ENCODE results near the gene MICAL2. TPM values are rescaled to one million over a fixed set of nuclear protein-coding genes. Genes with fewer than 3 reads are reported as not detected.
A peak's percentile ranks its signal among the peaks of the same experiment; 100 is the strongest.

The MICAL2 gene
- total RNA-seq, 1 experiment from 2014 or later: 59.8 TPM

DNA sequence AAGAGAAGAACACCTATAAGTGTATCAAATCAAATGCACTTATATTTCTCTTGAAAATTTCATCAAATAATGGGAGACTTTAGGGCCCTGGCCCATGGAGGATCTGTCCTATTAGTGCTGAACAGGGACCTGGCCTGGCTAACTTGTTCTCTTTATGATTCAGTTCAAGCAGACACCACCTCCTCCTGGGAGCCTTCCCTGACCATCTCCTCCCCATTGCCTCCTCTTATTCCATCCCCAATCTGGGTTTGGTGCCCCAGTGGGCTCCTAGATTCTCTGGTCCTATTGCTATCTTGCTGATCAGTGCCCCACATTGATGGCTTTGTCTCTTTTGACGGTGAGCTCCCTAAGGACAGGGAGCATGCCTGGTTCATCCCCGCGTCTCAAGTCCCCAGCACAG, 60.1 kb downstream of the MICAL2 start:
- peaks cover 11% of the 10 kb centered on the region for H3K36me3 ChIP-seq
- peaks cover 88% of the 10 kb centered on the region for H3K4me1 ChIP-seq (replicated peaks)
- no peak overlapping the region for H3K4me3 ChIP-seq
- H3K27ac ChIP-seq: peak overlapping the region; percentile 94
- DNase-seq (ENCODE audit: low read depth in 1 of 2, low spot score in 2 of 2): no peak
- H3K27me3 ChIP-seq (replicated peaks): no peaks in the 10 kb centered on the region
- H3K9me3 ChIP-seq (replicated peaks): no peaks in the 10 kb centered on the region

DNA sequence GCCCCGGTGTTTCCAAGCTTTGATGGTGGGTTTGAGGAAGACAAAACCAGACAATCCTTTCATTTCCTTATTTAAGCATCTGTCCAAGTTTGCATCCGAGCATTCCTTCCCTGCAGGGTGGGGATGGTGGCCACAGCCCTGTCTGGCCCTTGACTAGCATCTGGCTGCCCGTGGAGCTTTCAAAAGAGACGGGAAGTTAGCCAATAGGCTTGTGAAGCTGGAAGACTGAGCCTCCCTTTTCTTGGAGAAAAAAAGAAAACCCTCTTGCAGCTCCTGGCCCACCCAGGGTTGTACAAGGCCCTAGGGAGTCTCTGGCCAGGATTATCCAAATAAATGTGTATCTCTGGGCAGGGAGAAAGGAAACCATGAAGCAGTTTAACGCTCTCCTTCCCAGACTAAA, 60.6 kb downstream of the MICAL2 start:
- Histone ChIP-seq H3K4me1 (replicated peaks) (peaks cover 92% of the 10 kb centered on the region), H3K27ac (peak overlapping the region; percentile 94), H3K36me3 (peaks cover 11% of the 10 kb centered on the region), H3K27me3 (replicated peaks) (no peaks in the 10 kb centered on the region), H3K4me3 (no peak overlapping the region), H3K9me3 (replicated peaks) (no peaks in the 10 kb centered on the region)
- DNase-seq (ENCODE audit: low read depth in 1 of 2, low spot score in 2 of 2): peak; percentile 95

DNA sequence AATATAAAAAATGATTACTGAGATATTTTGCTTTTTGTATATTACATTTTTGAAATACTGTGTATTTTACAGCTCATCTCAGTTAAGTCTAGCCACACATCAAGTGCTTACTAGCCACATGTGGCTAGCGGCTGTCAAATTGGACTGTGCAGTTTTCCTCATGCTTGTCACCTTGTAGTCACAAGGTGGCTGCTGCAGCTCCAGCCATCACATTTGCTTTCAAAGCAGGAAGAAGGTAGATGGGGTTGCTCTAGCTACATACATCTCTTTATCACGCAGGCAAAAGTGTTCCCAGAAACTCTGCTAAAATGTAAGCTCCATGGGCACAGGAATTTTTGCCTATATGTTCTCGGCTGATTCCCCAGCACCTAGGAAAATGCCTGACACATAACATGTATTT, 61.5 kb downstream of the MICAL2 start:
- Histone ChIP-seq H3K4me1 (replicated peaks) (peaks cover 93% of the 10 kb centered on the region), H3K36me3 (peaks cover 6% of the 10 kb centered on the region), H3K27me3 (replicated peaks) (no peaks in the 10 kb centered on the region), H3K9me3 (replicated peaks) (no peaks in the 10 kb centered on the region), H3K4me3 (no peak overlapping the region), H3K27ac (peak overlapping the region; percentile 40)
- no peak for DNase-seq (ENCODE audit: low read depth in 1 of 2, low spot score in 2 of 2)

DNA sequence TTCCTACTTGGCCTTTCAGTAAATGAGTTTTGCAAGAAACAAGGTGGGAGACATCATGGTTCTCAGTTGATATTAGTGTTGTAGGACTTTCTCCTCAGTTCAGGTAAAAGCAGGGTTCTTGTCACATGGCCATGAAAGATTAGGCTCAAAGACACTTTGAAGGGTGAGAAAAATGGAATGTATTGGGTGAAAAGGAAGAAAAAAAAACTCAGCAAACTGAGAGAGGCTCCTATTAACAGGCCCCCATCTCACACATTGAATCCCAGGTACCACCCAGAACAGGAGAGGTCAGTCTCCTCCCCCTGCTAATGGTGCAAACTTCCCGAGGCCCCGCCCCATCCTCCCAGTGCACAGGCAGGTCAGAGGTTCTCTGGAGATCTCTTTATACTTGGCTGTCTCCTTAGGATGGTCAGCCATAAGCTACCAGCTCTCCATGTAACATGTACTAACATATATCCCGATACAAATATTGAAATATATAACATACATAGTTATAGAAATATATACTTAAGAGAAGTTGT, 62.2 kb downstream of the MICAL2 start:
- Histone ChIP-seq H3K36me3 (peaks cover 6% of the 10 kb centered on the region), H3K27me3 (replicated peaks) (no peaks in the 10 kb centered on the region), H3K27ac (peak overlapping the region; percentile 40; the same call in 1 of the 2 replicates), H3K9me3 (replicated peaks) (no peaks in the 10 kb centered on the region), H3K4me1 (replicated peaks) (peaks cover 93% of the 10 kb centered on the region), H3K4me3 (no peak overlapping the region)
- DNase-seq (ENCODE audit: low read depth in 1 of 2, low spot score in 2 of 2): no peak

DNA sequence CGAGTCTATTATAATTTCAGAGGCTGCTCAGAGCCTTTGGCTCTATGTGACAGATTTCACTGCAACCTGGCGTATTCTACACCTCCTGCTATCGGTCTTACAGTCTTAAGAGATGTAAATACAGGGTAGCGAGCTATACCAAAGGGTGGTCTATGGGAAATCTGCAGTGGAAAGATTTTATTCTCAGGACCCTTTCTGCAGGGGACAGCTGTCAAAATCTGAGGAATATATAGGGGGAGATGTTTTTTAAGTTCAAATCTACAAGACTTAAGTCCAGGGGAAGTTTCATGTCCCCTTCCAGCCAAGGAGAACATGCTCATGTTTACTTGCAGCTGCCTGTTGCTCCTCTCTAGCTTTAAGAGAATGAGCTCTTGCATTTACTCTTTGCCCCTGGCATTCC, 62.7 kb downstream of the MICAL2 start:
- Histone ChIP-seq H3K4me1 (replicated peaks) (peaks cover 93% of the 10 kb centered on the region), H3K9me3 (replicated peaks) (no peaks in the 10 kb centered on the region), H3K4me3 (no peak overlapping the region), H3K27me3 (replicated peaks) (no peaks in the 10 kb centered on the region), H3K27ac (peak overlapping the region; percentile 34), H3K36me3 (peaks cover 4% of the 10 kb centered on the region)
- no peak for DNase-seq (ENCODE audit: low read depth in 1 of 2, low spot score in 2 of 2)

DNA sequence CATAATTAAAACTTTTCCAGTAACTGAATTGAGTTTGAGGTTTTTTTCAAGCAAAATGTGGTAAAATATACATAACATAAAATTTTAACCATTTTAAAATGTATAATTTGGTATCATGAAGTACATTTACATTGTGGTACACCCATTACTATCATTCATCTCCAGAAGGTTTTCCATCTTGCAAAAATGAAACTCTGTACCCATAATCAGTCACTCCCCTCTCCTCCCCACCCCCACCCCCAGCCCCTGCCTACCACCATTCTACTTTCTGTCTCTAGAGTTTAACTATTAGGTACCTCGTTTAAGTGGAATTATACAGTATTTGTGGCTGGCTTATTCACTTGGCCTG, 63.7 kb downstream of the MICAL2 start:
- H3K4me1 ChIP-seq (replicated peaks): peaks cover 86% of the 10 kb centered on the region
- no peaks in the 10 kb centered on the region for H3K27me3 ChIP-seq (replicated peaks)
- no peak overlapping the region for H3K4me3 ChIP-seq
- DNase-seq (ENCODE audit: low read depth in 1 of 2, low spot score in 2 of 2): no peak
- 0 out of 2 replicates have a peak, but pooled peaks cover 3% of the 10 kb centered on the region for H3K36me3 ChIP-seq
- no peaks in the 10 kb centered on the region for H3K9me3 ChIP-seq (replicated peaks)
- H3K27ac ChIP-seq: peak overlapping the region; percentile 95

DNA sequence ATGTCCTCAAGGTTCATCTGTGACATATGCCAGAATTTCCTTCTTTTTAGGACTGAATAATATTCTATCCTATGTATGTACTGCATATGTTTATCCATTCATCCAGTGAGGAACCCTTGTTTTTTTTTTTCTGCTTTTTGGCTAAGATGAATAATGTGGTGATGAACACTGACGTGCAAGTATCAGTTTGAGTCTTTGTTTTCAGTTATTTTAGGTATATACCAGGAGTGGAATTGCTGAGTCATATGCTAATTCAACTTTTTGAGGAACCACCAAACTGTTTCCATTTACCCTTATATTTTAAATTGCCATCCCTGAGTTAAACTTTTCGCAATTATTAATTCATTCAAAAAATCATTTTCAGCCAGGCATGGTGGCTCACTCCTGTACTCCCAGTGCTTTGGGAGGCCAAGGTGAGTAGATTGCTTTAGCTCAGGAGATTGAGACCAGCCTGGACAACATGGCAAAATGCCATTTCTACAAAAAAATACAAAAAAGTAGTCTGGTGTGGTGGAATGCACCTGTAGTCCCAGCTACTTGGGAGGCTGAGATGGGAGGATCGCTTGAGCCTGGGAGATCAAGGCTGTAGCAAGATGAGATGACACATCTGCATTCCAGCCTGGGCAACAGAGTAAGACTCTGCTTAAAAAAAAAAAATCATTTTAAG, 64.2 kb downstream of the MICAL2 start:
- no peaks in the 10 kb centered on the region for H3K9me3 ChIP-seq (replicated peaks)
- H3K36me3 ChIP-seq: 0 out of 2 replicates have a peak, but pooled peaks cover 3% of the 10 kb centered on the region
- H3K27me3 ChIP-seq (replicated peaks): no peaks in the 10 kb centered on the region
- peak overlapping the region; percentile 95 for H3K27ac ChIP-seq
- peak in 1 of 2 experiments; percentile 48 for DNase-seq (ENCODE audit: low read depth in 1 of 2, low spot score in 2 of 2)
- H3K4me3 ChIP-seq: no peak overlapping the region
- H3K4me1 ChIP-seq (replicated peaks): peaks cover 86% of the 10 kb centered on the region

DNA sequence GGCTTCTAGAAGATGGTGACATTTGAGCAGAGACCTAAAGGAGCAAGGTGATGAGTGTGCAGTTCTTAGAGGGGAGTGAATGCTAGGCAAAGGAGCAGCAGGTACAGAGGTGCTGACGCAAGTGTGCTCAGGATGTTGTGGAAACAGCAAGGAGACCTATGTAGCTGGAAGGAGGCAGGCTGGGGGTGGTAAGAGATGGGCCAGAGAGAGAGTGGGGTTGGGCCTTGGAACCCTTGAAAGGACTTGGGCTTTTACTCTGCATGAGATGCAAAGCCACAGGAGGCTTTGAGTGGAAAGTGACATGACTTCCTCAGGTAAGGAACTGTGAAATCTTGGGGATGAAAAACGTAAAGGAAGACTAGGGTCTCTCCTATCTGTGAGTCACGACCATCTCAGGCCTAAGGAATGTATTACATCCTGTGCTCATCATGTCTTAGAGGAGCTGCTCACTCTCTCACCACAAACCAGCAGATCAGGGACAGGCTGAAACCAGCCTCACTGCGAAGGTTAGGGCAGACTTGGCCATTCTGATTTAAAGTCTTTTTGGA, 65.4 kb downstream of the MICAL2 start:
- 0 out of 2 replicates have a peak, but pooled peaks cover 3% of the 10 kb centered on the region for H3K36me3 ChIP-seq
- peak overlapping the region; percentile 95 for H3K27ac ChIP-seq
- no peaks in the 10 kb centered on the region for H3K27me3 ChIP-seq (replicated peaks)
- no peak overlapping the region for H3K4me3 ChIP-seq
- peak; percentile 81 to 87 for DNase-seq (ENCODE audit: low read depth in 1 of 2, low spot score in 2 of 2)
- no peaks in the 10 kb centered on the region for H3K9me3 ChIP-seq (replicated peaks)
- peaks cover 86% of the 10 kb centered on the region for H3K4me1 ChIP-seq (replicated peaks)

DNA sequence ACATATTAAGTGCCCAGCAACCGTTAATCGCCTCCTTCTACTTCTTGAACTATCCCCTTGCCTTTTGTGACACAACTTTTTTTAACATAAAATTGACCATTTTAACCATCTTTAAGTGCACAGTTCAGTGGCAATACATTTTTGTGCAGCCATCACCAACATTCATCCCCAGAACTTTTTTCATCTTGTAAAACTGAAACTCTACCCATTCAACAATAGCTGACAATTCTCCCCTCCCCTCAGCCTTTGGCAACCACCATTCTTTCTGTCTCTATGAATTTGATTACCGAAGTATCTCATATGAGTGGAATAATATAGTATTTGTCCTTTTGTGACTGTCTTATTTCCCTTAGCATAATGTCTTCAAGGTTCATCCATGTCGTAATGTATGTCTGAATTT, 66.0 kb downstream of the MICAL2 start:
- Histone ChIP-seq H3K4me3 (no peak overlapping the region), H3K27ac (peak overlapping the region; percentile 95), H3K36me3 (0 out of 2 replicates have a peak, but pooled peaks cover 3% of the 10 kb centered on the region), H3K9me3 (replicated peaks) (no peaks in the 10 kb centered on the region), H3K4me1 (replicated peaks) (peaks cover 88% of the 10 kb centered on the region), H3K27me3 (replicated peaks) (no peaks in the 10 kb centered on the region)
- DNase-seq (ENCODE audit: low read depth in 1 of 2, low spot score in 2 of 2): peak in 1 of 2 experiments; percentile 57

DNA sequence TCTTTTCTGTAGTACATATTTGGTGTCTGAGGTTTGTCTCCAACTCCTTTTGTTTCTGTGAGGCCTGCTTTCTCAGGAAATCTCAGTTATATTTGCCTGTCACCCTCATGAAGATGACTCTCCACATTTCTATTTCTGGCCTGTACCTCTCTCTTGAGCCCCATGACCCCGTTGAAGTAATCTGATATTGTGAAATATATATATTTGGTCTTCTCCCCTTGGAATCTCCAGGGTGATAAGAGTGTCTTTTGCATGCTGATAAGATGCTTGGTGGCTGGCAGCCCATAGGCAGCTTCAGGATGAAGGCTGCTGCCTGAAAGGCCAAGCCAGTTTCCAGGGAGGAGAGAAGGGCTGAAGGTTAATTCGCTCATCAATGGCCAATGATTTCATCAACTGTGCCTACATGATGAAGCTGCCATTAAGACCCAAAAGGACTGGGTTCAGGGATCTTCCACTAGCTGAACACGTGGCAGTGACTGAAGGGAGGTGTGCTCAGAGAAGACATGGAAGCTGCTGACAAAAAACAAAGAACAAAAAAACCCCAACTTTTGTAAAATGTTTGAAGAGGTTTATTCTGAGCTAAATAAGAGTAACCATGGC, 67.4 kb downstream of the MICAL2 start:
- H3K27me3 ChIP-seq (replicated peaks): no peaks in the 10 kb centered on the region
- H3K27ac ChIP-seq: 0 out of 2 replicates have a peak overlapping the region, but pooled peaks have one; percentile 95
- peaks cover 89% of the 10 kb centered on the region for H3K4me1 ChIP-seq (replicated peaks)
- no peak for DNase-seq (ENCODE audit: low read depth in 1 of 2, low spot score in 2 of 2)
- no peaks in the 10 kb centered on the region for H3K9me3 ChIP-seq (replicated peaks)
- H3K4me3 ChIP-seq: no peak overlapping the region
- 0 out of 2 replicates have a peak, but pooled peaks cover 3% of the 10 kb centered on the region for H3K36me3 ChIP-seq

DNA sequence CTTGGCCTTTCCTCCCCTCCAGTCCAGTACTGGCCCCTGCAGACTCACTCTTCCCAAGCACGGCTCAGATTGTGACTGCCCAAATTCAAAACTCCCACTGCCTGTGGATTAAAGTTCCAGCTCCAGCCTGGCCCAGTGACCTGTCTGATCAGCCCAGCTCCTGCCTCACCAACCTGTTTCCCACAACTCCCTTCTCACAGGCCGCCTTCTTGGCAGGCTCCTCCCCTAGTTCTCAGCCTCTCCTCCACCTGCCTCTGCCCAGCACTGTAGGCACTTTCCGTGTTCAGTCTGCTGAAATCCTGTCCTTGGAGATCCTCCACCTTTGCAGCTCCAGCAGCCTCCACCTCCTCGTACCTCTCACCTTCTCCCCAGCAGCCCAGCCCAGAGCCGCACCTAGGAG, 68.6 kb downstream of the MICAL2 start:
- no peak overlapping the region for H3K27ac ChIP-seq
- peaks cover 90% of the 10 kb centered on the region for H3K4me1 ChIP-seq (replicated peaks)

DNA sequence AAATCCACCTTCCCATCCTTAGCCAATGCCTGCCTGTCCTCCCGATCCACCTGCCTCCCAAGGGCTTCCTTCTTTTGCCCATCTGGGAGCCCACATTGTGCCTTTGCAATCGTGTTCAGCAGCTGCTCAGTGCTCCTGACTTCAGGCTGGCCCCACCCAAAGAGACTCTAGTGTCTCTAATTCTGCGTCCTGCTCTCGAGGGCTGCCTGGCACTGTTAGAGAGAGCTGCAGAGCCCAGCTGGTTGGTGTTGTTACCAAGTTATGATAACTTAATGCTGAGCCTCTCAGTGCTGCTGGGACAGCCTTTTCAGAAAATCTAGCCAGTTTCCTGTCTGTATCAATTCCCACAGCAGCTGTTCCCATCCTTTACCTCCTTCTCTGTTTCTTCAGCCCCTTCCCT, 69.1 kb downstream of the MICAL2 start:
- H3K27me3 ChIP-seq (replicated peaks): no peaks in the 10 kb centered on the region
- peak overlapping the region; percentile 98 for H3K27ac ChIP-seq
- peaks cover 91% of the 10 kb centered on the region for H3K4me1 ChIP-seq (replicated peaks)
- H3K4me3 ChIP-seq: no peak overlapping the region
- DNase-seq (ENCODE audit: low read depth in 1 of 2, low spot score in 2 of 2): no peak
- H3K36me3 ChIP-seq: 0 out of 2 replicates have a peak, but pooled peaks cover 6% of the 10 kb centered on the region
- H3K9me3 ChIP-seq (replicated peaks): no peaks in the 10 kb centered on the region

More for the DNA sequence above, 68.6 kb downstream of the MICAL2 start:
- DNase-seq (ENCODE audit: low read depth in 1 of 2, low spot score in 2 of 2): no peak
- Histone ChIP-seq H3K4me3 (no peak overlapping the region), H3K27me3 (replicated peaks) (no peaks in the 10 kb centered on the region), H3K9me3 (replicated peaks) (no peaks in the 10 kb centered on the region), H3K36me3 (0 out of 2 replicates have a peak, but pooled peaks cover 3% of the 10 kb centered on the region)

DNA sequence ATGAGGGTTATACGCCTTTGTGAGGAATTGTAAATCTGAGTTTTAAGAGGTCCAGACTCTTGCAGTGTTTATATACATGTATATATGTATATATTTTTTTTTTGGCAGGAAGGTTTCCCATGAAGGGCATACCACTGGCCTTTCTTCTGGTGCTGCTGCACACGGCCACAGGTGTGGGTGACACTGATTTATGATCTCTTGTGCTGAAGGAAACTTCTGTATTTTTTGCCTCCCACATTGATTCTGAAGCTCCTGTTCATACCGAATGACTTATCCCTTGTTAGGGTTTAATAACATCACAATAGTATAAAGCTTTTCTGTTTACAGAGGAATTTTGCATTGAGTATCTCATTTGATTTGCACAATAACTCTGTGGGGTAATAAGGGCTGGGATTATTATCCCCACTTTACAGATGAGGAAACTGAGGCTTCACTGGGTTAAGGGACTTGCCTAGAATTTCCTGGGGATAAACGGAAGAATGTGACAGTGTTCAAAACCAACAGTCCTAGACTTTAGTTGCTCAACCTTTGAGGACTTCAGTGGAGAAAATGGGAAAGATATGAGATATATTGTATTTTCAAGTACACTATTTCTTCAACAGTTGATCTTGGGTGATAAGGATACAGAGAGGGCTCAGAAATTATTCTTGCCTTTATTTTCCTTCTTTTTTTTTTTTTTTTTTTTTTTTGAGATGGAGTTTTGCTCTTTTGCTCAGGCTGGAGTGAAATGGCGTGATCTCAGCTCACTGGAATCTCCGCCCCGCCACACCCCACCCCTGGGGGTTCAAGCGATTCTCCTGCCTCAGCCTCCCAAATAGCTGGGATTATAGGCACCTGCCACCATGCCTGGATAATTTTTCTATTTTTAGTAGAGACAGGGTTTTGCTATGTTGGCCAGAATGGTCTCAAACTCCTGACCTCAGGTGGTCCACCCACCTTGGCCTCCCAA, 70.1 kb downstream of the MICAL2 start:
- peak; percentile 71 to 86 for DNase-seq (ENCODE audit: low read depth in 1 of 2, low spot score in 2 of 2)
- Histone ChIP-seq H3K27ac (peak overlapping the region; percentile 98), H3K4me3 (no peak overlapping the region), H3K27me3 (replicated peaks) (no peaks in the 10 kb centered on the region), H3K4me1 (replicated peaks) (peaks cover 89% of the 10 kb centered on the region), H3K36me3 (0 out of 2 replicates have a peak, but pooled peaks cover 3% of the 10 kb centered on the region), H3K9me3 (replicated peaks) (no peaks in the 10 kb centered on the region)
